ENCODE data around the gene ERVMER34-1. TPM values are rescaled to one million over a fixed set of nuclear protein-coding genes. Genes with fewer than 3 reads are reported as not detected.

The ERVMER34-1 gene
- total RNA-seq, 3 donors from 2014 or later (not counting 1 experiment from before 2014, with no cell fraction given) = not detected

- Mint-ChIP-seq H3K27me3 (ENCODE audit: low read depth in 2 of 2) (peaks cover 0 to 7% of the 10 kb centered on the region in 2 donors), H3K4me3 (no peak overlapping the region), H3K36me3 (no peaks in the 10 kb centered on the region), H3K27ac (no peak overlapping the region), H3K9me3 (no peaks in the 10 kb centered on the region), H3K4me1 (no peaks in the 10 kb centered on the region)
- H3K4me1 ChIP-seq (ENCODE audit: control insufficient read depth, insufficient read depth, low read length) = no peaks in the 10 kb centered on the region
- no peak overlapping the region for H3K4me3 ChIP-seq (ENCODE audit: low read length)
- H3K27ac ChIP-seq (ENCODE audit: low read length) = no peak overlapping the region
- no peaks in the 10 kb centered on the region for H3K9me3 ChIP-seq (ENCODE audit: control insufficient read depth, insufficient read depth, low read length)
- intact Hi-C loops (cut with micrococcal nuclease) = no loop called here
- TF ChIP-seq, protein P1, sequence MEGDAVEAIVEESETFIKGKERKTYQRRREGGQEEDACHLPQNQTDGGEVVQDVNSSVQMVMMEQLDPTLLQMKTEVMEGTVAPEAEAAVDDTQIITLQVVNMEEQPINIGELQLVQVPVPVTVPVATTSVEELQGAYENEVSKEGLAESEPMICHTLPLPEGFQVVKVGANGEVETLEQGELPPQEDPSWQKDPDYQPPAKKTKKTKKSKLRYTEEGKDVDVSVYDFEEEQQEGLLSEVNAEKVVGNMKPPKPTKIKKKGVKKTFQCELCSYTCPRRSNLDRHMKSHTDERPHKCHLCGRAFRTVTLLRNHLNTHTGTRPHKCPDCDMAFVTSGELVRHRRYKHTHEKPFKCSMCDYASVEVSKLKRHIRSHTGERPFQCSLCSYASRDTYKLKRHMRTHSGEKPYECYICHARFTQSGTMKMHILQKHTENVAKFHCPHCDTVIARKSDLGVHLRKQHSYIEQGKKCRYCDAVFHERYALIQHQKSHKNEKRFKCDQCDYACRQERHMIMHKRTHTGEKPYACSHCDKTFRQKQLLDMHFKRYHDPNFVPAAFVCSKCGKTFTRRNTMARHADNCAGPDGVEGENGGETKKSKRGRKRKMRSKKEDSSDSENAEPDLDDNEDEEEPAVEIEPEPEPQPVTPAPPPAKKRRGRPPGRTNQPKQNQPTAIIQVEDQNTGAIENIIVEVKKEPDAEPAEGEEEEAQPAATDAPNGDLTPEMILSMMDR (IDR thresholded peaks at IDR 0.05) = no peak
- 94% methylated on average over 5 of the region's 5 CpGs for WGBS (ENCODE audit: insufficient coverage)
- ATAC-seq (no peak), DNase-seq (no peak)
- no peaks in the 10 kb centered on the region for H3K27me3 ChIP-seq (ENCODE audit: control insufficient read depth, insufficient read depth, low read length)
- no peaks in the 10 kb centered on the region for H3K36me3 ChIP-seq (ENCODE audit: control insufficient read depth, insufficient read depth, low read length)
Measured at GRCh38 chr4:52791936-52792335, 40.7 kb upstream of the ERVMER34-1 start.

- no peaks in the 10 kb centered on the region for H3K4me1 Mint-ChIP-seq
- H3K27ac ChIP-seq (ENCODE audit: low read length) = no peak overlapping the region
- H3K4me3 Mint-ChIP-seq = no peak overlapping the region
- intact Hi-C loops (cut with micrococcal nuclease) = no loop called here
- 87% methylated on average over 4 of the region's 6 CpGs for WGBS (ENCODE audit: insufficient coverage)
- no peak overlapping the region for H3K27ac Mint-ChIP-seq
- DNase-seq (no peak), ATAC-seq (no peak)
- no peaks in the 10 kb centered on the region for H3K36me3 ChIP-seq (ENCODE audit: control insufficient read depth, insufficient read depth, low read length)
- H3K9me3 ChIP-seq (ENCODE audit: control insufficient read depth, insufficient read depth, low read length) = no peaks in the 10 kb centered on the region
- H3K27me3 Mint-ChIP-seq (ENCODE audit: low read depth in 2 of 2) = peaks cover 0 to 7% of the 10 kb centered on the region in 2 donors
- H3K27me3 ChIP-seq (ENCODE audit: control insufficient read depth, insufficient read depth, low read length) = no peaks in the 10 kb centered on the region
- H3K4me3 ChIP-seq (ENCODE audit: low read length) = no peak overlapping the region
- H3K36me3 Mint-ChIP-seq = no peaks in the 10 kb centered on the region
- TF ChIP-seq, protein P1 (IDR thresholded peaks at IDR 0.05) = no peak
- H3K4me1 ChIP-seq (ENCODE audit: control insufficient read depth, insufficient read depth, low read length) = no peaks in the 10 kb centered on the region
- H3K9me3 Mint-ChIP-seq = no peaks in the 10 kb centered on the region
Measured at GRCh38 chr4:52789774-52790173, 38.5 kb upstream of the ERVMER34-1 start.

DNA sequence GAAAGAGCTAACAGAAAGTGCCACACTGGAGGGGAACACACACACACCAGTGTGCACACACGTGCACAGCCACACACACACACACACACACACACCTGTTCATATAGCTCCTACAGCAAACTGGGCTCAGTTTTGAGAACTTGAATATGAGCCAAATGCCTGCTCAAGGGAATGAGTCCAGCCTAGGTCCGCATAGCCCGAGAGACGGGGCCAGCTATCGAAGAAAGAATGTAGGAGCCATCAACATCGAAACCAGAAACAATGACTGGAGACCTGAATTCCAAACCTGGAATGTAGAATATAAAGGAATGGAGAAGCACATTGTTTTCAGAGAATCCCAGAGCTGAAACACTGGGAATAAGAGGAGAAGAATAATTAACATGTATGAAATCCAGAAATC, 37.6 kb upstream of the ERVMER34-1 start:
- Histone ChIP-seq H3K4me1 (ENCODE audit: control insufficient read depth, insufficient read depth, low read length) (no peaks in the 10 kb centered on the region), H3K36me3 (ENCODE audit: control insufficient read depth, insufficient read depth, low read length) (no peaks in the 10 kb centered on the region), H3K9me3 (ENCODE audit: control insufficient read depth, insufficient read depth, low read length) (no peaks in the 10 kb centered on the region), H3K27ac (ENCODE audit: low read length) (no peak overlapping the region), H3K27me3 (ENCODE audit: control insufficient read depth, insufficient read depth, low read length) (no peaks in the 10 kb centered on the region), H3K4me3 (ENCODE audit: low read length) (no peak overlapping the region)
- DNase-seq (no peak), ATAC-seq (no peak)
- WGBS (ENCODE audit: insufficient coverage) = 89% methylated on average over 6 of the region's 6 CpGs
- Mint-ChIP-seq H3K36me3 (no peaks in the 10 kb centered on the region), H3K27ac (no peak overlapping the region), H3K4me1 (no peaks in the 10 kb centered on the region), H3K27me3 (ENCODE audit: low read depth in 2 of 2) (peaks cover 0 to 7% of the 10 kb centered on the region in 2 donors), H3K9me3 (no peaks in the 10 kb centered on the region), H3K4me3 (no peak overlapping the region)
- intact Hi-C loops (cut with micrococcal nuclease) = no loop called here
- TF ChIP-seq, protein P1 (IDR thresholded peaks at IDR 0.05) = no peak

- no peaks in the 10 kb centered on the region for H3K9me3 ChIP-seq (ENCODE audit: control insufficient read depth, insufficient read depth, low read length)
- 89% methylated on average over 4 of the region's 4 CpGs for WGBS (ENCODE audit: insufficient coverage)
- intact Hi-C loops (cut with micrococcal nuclease) = no loop called here
Measured at GRCh38 chr4:52783069-52783468, 31.8 kb upstream of the ERVMER34-1 start.

More at GRCh38 chr4:52783069-52783468, 31.8 kb upstream of the ERVMER34-1 start:
- Histone ChIP-seq H3K36me3 (ENCODE audit: control insufficient read depth, insufficient read depth, low read length) (no peaks in the 10 kb centered on the region), H3K4me1 (ENCODE audit: control insufficient read depth, insufficient read depth, low read length) (no peaks in the 10 kb centered on the region), H3K4me3 (ENCODE audit: low read length) (no peak overlapping the region), H3K27ac (ENCODE audit: low read length) (no peak overlapping the region), H3K27me3 (ENCODE audit: control insufficient read depth, insufficient read depth, low read length) (no peaks in the 10 kb centered on the region)
- ATAC-seq (no peak), DNase-seq (no peak)
- Mint-ChIP-seq H3K9me3 (no peaks in the 10 kb centered on the region), H3K4me3 (no peak overlapping the region), H3K4me1 (no peaks in the 10 kb centered on the region), H3K27ac (no peak overlapping the region), H3K36me3 (no peaks in the 10 kb centered on the region), H3K27me3 (ENCODE audit: low read depth in 2 of 2) (peaks cover 0 to 2% of the 10 kb centered on the region in 2 donors)
- TF ChIP-seq, protein P1 (IDR thresholded peaks at IDR 0.05) = no peak
